ENCODE results near the gene THAP8. TPM values are rescaled to one million over a fixed set of nuclear protein-coding genes. Genes with fewer than 3 reads are reported as not detected.
A peak's percentile ranks its signal among the peaks of the same experiment; 100 is the strongest.

Gene THAP8
- total and polyA plus RNA-seq, 2 of the 13 experiments (the other 11 are each of a cell fraction or from before 2014, with no cell fraction given), result 1.7 to 3.7 TPM

DNA sequence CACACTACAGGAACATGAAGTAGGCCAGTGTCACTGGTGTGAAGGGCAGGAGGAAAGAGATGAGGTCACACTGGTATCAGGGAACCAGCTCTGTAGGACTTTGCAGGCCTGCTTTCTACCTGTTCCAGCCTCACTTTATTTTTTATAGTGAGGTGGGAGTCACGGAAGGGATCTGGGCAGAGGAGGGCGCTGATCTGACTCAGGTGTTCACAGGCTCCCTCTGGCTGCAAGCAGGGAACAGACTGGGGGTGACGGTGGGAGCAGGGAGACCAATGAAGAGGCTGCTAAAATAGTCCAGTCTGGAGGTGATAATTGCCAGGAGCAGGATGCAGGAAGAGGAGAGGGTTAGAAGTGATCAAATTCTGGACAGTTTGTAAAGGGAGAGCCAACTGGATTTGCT lies 2.8 kb downstream of the THAP8 start (continued):
- no peak for TF ChIP-seq ZNF562 (CRISPR knock-in tag; IDR thresholded peaks at IDR 0.05; ENCODE audit: borderline replicate concordance)
- TF ChIP-seq LRRFIP1 (CRISPR knock-in tag; conservative IDR thresholded peaks at IDR 0.05), result no peak
- TF ChIP-seq TEAD3 (CRISPR knock-in tag; optimal IDR thresholded peaks at IDR 0.05; ENCODE audit: borderline replicate concordance), result no peak
- no peak for TF ChIP-seq KLF16 (CRISPR knock-in tag; IDR thresholded peaks at IDR 0.05)
- no peak for TF ChIP-seq FOXC1 (CRISPR knock-in tag; IDR thresholded peaks at IDR 0.05; ENCODE audit: borderline replicate concordance)
- TF ChIP-seq, protein P1, sequence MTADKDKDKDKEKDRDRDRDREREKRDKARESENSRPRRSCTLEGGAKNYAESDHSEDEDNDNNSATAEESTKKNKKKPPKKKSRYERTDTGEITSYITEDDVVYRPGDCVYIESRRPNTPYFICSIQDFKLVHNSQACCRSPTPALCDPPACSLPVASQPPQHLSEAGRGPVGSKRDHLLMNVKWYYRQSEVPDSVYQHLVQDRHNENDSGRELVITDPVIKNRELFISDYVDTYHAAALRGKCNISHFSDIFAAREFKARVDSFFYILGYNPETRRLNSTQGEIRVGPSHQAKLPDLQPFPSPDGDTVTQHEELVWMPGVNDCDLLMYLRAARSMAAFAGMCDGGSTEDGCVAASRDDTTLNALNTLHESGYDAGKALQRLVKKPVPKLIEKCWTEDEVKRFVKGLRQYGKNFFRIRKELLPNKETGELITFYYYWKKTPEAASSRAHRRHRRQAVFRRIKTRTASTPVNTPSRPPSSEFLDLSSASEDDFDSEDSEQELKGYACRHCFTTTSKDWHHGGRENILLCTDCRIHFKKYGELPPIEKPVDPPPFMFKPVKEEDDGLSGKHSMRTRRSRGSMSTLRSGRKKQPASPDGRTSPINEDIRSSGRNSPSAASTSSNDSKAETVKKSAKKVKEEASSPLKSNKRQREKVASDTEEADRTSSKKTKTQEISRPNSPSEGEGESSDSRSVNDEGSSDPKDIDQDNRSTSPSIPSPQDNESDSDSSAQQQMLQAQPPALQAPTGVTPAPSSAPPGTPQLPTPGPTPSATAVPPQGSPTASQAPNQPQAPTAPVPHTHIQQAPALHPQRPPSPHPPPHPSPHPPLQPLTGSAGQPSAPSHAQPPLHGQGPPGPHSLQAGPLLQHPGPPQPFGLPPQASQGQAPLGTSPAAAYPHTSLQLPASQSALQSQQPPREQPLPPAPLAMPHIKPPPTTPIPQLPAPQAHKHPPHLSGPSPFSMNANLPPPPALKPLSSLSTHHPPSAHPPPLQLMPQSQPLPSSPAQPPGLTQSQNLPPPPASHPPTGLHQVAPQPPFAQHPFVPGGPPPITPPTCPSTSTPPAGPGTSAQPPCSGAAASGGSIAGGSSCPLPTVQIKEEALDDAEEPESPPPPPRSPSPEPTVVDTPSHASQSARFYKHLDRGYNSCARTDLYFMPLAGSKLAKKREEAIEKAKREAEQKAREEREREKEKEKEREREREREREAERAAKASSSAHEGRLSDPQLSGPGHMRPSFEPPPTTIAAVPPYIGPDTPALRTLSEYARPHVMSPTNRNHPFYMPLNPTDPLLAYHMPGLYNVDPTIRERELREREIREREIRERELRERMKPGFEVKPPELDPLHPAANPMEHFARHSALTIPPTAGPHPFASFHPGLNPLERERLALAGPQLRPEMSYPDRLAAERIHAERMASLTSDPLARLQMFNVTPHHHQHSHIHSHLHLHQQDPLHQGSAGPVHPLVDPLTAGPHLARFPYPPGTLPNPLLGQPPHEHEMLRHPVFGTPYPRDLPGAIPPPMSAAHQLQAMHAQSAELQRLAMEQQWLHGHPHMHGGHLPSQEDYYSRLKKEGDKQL (CRISPR knock-in tag; IDR thresholded peaks at IDR 0.05; ENCODE audit: low read depth), result no peak
- peak; percentile 16; the same call in 1 of the 2 replicates for TF ChIP-seq KAT8 (CRISPR knock-in tag; IDR thresholded peaks at IDR 0.05)
- no peak for TF ChIP-seq ZNF766 (CRISPR knock-in tag; IDR thresholded peaks at IDR 0.05; ENCODE audit: borderline replicate concordance)
- no peak for TF ChIP-seq ZNF615 (CRISPR knock-in tag; IDR thresholded peaks at IDR 0.05; ENCODE audit: borderline replicate concordance)
- peak; percentile 32; the same call in 1 of the 2 replicates for TF ChIP-seq KDM2A (CRISPR knock-in tag; IDR thresholded peaks at IDR 0.05; ENCODE audit: borderline replicate concordance, low read depth)
- TF ChIP-seq, protein P2, sequence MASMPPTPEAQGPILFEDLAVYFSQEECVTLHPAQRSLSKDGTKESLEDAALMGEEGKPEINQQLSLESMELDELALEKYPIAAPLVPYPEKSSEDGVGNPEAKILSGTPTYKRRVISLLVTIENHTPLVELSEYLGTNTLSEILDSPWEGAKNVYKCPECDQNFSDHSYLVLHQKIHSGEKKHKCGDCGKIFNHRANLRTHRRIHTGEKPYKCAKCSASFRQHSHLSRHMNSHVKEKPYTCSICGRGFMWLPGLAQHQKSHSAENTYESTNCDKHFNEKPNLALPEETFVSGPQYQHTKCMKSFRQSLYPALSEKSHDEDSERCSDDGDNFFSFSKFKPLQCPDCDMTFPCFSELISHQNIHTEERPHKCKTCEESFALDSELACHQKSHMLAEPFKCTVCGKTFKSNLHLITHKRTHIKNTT (CRISPR knock-in tag; IDR thresholded peaks at IDR 0.05), result no peak
- TF ChIP-seq ARNT2 (CRISPR knock-in tag; IDR thresholded peaks at IDR 0.05; ENCODE audit: low read depth), result no peak
- no peak for TF ChIP-seq HDAC2 (CRISPR knock-in tag; IDR thresholded peaks at IDR 0.05)
- no peak for TF ChIP-seq MBNL3 (CRISPR knock-in tag; conservative IDR thresholded peaks at IDR 0.05)
- no peak for TF ChIP-seq HES4 (CRISPR knock-in tag; IDR thresholded peaks at IDR 0.05; ENCODE audit: borderline replicate concordance)
- TF ChIP-seq KDM3A (CRISPR knock-in tag; IDR thresholded peaks at IDR 0.05; ENCODE audit: low read depth), result no peak
- TF ChIP-seq ZNF225 (CRISPR knock-in tag; IDR thresholded peaks at IDR 0.05), result no peak
- TF ChIP-seq ZNF354B (CRISPR knock-in tag; IDR thresholded peaks at IDR 0.05), result no peak
- no peak for TF ChIP-seq ZNF691 (CRISPR knock-in tag; IDR thresholded peaks at IDR 0.05; ENCODE audit: borderline replicate concordance, low read depth)
- TF ChIP-seq ATM (IDR thresholded peaks at IDR 0.05; ENCODE audit: borderline replicate concordance), result no peak
- no peak for TF ChIP-seq POLR2G (IDR thresholded peaks at IDR 0.05; ENCODE audit: low read depth, low read length)
- no peak for TF ChIP-seq SOX6 (IDR thresholded peaks at IDR 0.05)
- TF ChIP-seq SOX6 (CRISPR knock-in tag; IDR thresholded peaks at IDR 0.05), result no peak
